Heart right ventricle (tissue), 16 donors: ENCODE data around the gene NBEA. TPM values are rescaled to one million over a fixed set of nuclear protein-coding genes. Genes with fewer than 3 reads are reported as not detected.

Experiments
- ATAC-seq, 8 donors: fragments of 200-7000 bp; cut with Tn5 transposase; one replicate each; pipeline ENCODE4 v1.9.1; 2020; ENCODE audit warnings: mild to moderate bottlenecking in 8 of 8, moderate library complexity in 8 of 8, moderate number of reproducible peaks in 1 of 8
- DNase-seq, 2 donors: peaks; one replicate each; pipeline ENCODE4 v3.0.0-alpha.2; 2020
- H3K27ac ChIP-seq, 10 donors: fragments of 200-600 bp; sonication (generic) in 2 of 10; one replicate each; pipeline versions ENCODE4 v1.5.0 to v1.8.0; 2020 to 2022; ENCODE audit warnings: mild to moderate bottlenecking in 3 of 10
- H3K27me3 ChIP-seq, 7 donors: fragments of 200-600 bp; one replicate each; pipeline ENCODE4 v1.8.0; 2021 to 2022; ENCODE audit warnings: mild to moderate bottlenecking in 2 of 7
- H3K36me3 ChIP-seq, 9 donors: fragments of 200-600 bp; sonication (generic) in 1 of 9; one replicate each; pipeline versions ENCODE4 v1.5.0 to v1.8.0; 2020 to 2022; ENCODE audit warnings: mild to moderate bottlenecking in 2 of 9
- H3K4me1 ChIP-seq, 9 donors: fragments of 200-600 bp; sonication (generic) in 1 of 9; one replicate each; pipeline versions ENCODE4 v1.5.0 to v1.8.0; 2020 to 2022; ENCODE audit warnings: mild to moderate bottlenecking in 4 of 9
- H3K4me3 ChIP-seq, 10 donors: fragments of 200-600 bp; sonication (generic) in 2 of 10; one replicate each; pipeline versions ENCODE4 v1.5.0 to v1.8.0; 2020 to 2022; ENCODE audit warnings: mild to moderate bottlenecking in 7 of 10, moderate library complexity in 2 of 10
- H3K9me3 ChIP-seq, 11 donors: fragments of 200-600 bp in 10 of 11; sonication (generic) in 2 of 11; one replicate each; pipeline versions ENCODE4 v1.5.0 to v1.8.0; 2013 to 2022; ENCODE audit warnings: mild to moderate bottlenecking in 2 of 11, control low read depth in 1 of 11, moderate library complexity in 1 of 11
- CTCF ChIP-seq, 9 donors: fragments of 200-600 bp; sonication (generic) in 2 of 9; IDR thresholded peaks; one replicate each; pipeline versions ENCODE4 v1.5.0 to v1.8.0; 2021 to 2022; ENCODE audit warnings: antibody characterized with exemption in 9 of 9, mild to moderate bottlenecking in 5 of 9, moderate library complexity in 1 of 9
- WGBS, 2 donors: extraction: QIAGEN DNeasy Blood & Tissue Kit; methylation state at CpG; one replicate each; pipeline ENCODE4 v1.1.7; 2013; ENCODE audit warnings: inconsistent platforms in 1 of 2; 5-methylcytosine and 5-hydroxymethylcytosine counted together
- intact Hi-C, 10 donors: fragments of 100-400 bp; cut with DNase I; formaldehyde crosslinking; loops; one replicate each; pipeline versions ENCODE4 v1.11.1 to v1.14.2; 2022
- polyA plus RNA-seq, 2 donors: library from polyadenylated mRNA; stranded (reverse); fragments of 200-250 nt; gene quantifications; one replicate each; pipeline ENCODE4 v1.2.3, GENCODE V29; 2013
- total RNA-seq, 10 donors: library from RNA; stranded (reverse); fragmentation: NEBNext Ultra II Directional in 3 of 10; extraction: Animal tissue kit (Norgen Biotek cat#: 25700) in 3 of 10; gene quantifications; one replicate each; pipeline versions ENCODE4 v1.2.1 to v1.2.4, GENCODE V29; 2021 to 2023
- donor health status: Arrhythmogenic right ventricular cardiomyopathy.
- donor health status: ischemic (EF 13 %, LVEDD 7.1; RV severe dilation, severe dysfunction).
- donor health status: healthy with polysubstance abuse.
- donor health status: DM: no; HTN: yes; CAD: no.
- donor health status: DM: no; HTN: no; CAD: no.
- donor health status: ischemic (EF 25% LVEDD 6.9; RV normal size, moderate dysfunction).
- donor health status: ischemic (EF 25% LVEDD 5.7; RV mildly dilated, moderate dysfunction).
- donor health status: healthy.
- donor health status: DM: yes; HTN: yes; CAD: no.
- donor health status: Ischemic cardiomyopathy.
- donor health status: ischemic (EF 35%, LVEDD 5.7; RV mildly dilated, moderate dysfunction).
- donor health status: nonischemic (EF 11% LVEDD 7.7; RV severe dilation, severe dysfunction).
- donor health status: DM: yes; HTN: yes; CAD: no.
- donor health status: PGD.
- donor health status: ischemic (EF 29% LVEDD 5.4; RV normal size, mild dysfunction).
- donor health status: nonischemic (EF 23%, LVEDD 6.1; RV moderate dilation, normal function).

The NBEA gene
- total and polyA plus RNA-seq, 12 donors, result 4.3 to 30.6 (median 24.5) TPM

- ATAC-seq (no peak), DNase-seq (no peak)
- no peak for TF ChIP-seq CTCF (IDR thresholded peaks at IDR 0.05)
- no peaks in the 10 kb centered on the region for H3K9me3 ChIP-seq
- no peaks in the 10 kb centered on the region for H3K27me3 ChIP-seq
- H3K27ac ChIP-seq, result no peak overlapping the region
- intact Hi-C loops, result no loop called here
- H3K4me3 ChIP-seq, result no peak overlapping the region
- peaks cover 0 to 3% (median 0%) of the 10 kb centered on the region in 9 donors for H3K36me3 ChIP-seq
- H3K4me1 ChIP-seq, result peaks cover 0 to 14% (median 8%) of the 10 kb centered on the region in 9 donors
- 68 to 78% methylated on average over 1 of the region's 1 CpG for WGBS, 2 donors
These were observed 405.7 kb downstream of the NBEA start for GRCh38 chr13:35347679-35348205.

- TF ChIP-seq CTCF (IDR thresholded peaks at IDR 0.05), result no peak
- Histone ChIP-seq H3K4me1 (peaks cover 0 to 14% (median 8%) of the 10 kb centered on the region in 9 donors), H3K27me3 (no peaks in the 10 kb centered on the region), H3K27ac (peak overlapping the region in 5 of 10 donors; percentile 0 to 72 (median 49)), H3K9me3 (no peaks in the 10 kb centered on the region), H3K4me3 (peak overlapping the region in 1 of 10 donors; percentile 4), H3K36me3 (peaks cover 0 to 14% (median 0%) of the 10 kb centered on the region in 9 donors)
- WGBS, 2 donors, result 94 to 95% methylated on average over 2 of the region's 2 CpGs
- intact Hi-C loops, result no loop called here
- DNase-seq (no peak), ATAC-seq (no peak)
These were observed 407.0 kb downstream of the NBEA start for GRCh38 chr13:35349052-35349451.

- H3K36me3 ChIP-seq, result peaks cover 0 to 14% (median 0%) of the 10 kb centered on the region in 9 donors
- intact Hi-C loops, result no loop called here
- H3K4me1 ChIP-seq, result peaks cover 0 to 14% (median 8%) of the 10 kb centered on the region in 9 donors
- H3K9me3 ChIP-seq, result no peaks in the 10 kb centered on the region
- DNase-seq, result no peak
- peak; percentile 29 to 90 (median 70) for ATAC-seq
- H3K27me3 ChIP-seq, result no peaks in the 10 kb centered on the region
- H3K4me3 ChIP-seq, result peak overlapping the region in 2 of 10 donors; percentile 3 to 4
- peak overlapping the region in 8 of 10 donors; percentile 0 to 72 (median 8) for H3K27ac ChIP-seq
- no peak for TF ChIP-seq CTCF (IDR thresholded peaks at IDR 0.05)
- WGBS, 2 donors, result 39 to 40% methylated on average over 5 of the region's 5 CpGs
These were observed 407.7 kb downstream of the NBEA start for GRCh38 chr13:35349673-35350278.

- WGBS, 2 donors, result 89 to 90% methylated on average over 2 of the region's 2 CpGs
- ATAC-seq, result no peak
These were observed 412.2 kb downstream of the NBEA start for GRCh38 chr13:35354285-35354684.

More at GRCh38 chr13:35354285-35354684, 412.2 kb downstream of the NBEA start:
- Histone ChIP-seq H3K4me3 (no peak overlapping the region), H3K9me3 (no peaks in the 10 kb centered on the region), H3K27me3 (no peaks in the 10 kb centered on the region), H3K27ac (no peak overlapping the region), H3K36me3 (peaks cover 0 to 29% (median 0%) of the 10 kb centered on the region in 9 donors), H3K4me1 (peaks cover 0 to 10% (median 5%) of the 10 kb centered on the region in 9 donors)
- DNase-seq, result no peak
- no peak for TF ChIP-seq CTCF (IDR thresholded peaks at IDR 0.05)
- intact Hi-C loops, result no loop called here
